H54 (cell line): ENCODE measurements around the gene PCDHB14.
"Not testable (repeated sequence)": the region's sequence is repeated elsewhere in the genome, so short reads cannot be mapped to it uniquely, and the experiment has no call there.

ENCODE experiments used
- DNase-seq: peaks from one replicate; pipeline ENCODE4 v3.0.0; 2011; ENCODE audit warnings: low spot score, mixed read lengths; ENCODE audit not compliant: insufficient read length
- FAIRE-seq: peaks from 3 replicates; lab custom pipeline; 2011; peaks lifted over from hg19 to GRCh38; lab: Jason Lieb, UNC
- POLR2A ChIP-seq: IDR thresholded peaks from 2 replicates; pipeline ENCODE4 v1.6.1; 2011; ENCODE audit warnings: low read depth, mild to moderate bottlenecking, low read length

PCDHB14 gene

GRCh38 chr5:141223112-141223783, at the start of gene PCDHB14:
Gene PCDHB14, plus strand, starts transcription at chr5:141223343. Its CDS starts 163 bp downstream, at chr5:141223506.
- peak; percentile 54 for DNase-seq
- TF ChIP-seq POLR2A = no peak
- peak; percentile 86 for FAIRE-seq

GRCh38 chr5:141174291-141175104, 48.6 kb upstream of the PCDHB14 start:
- not testable (repeated sequence) for FAIRE-seq, DNase-seq

- no peak for TF ChIP-seq POLR2A
Measured at GRCh38 chr5:141175933-141176332, 47.2 kb upstream of the PCDHB14 start.

DNA sequence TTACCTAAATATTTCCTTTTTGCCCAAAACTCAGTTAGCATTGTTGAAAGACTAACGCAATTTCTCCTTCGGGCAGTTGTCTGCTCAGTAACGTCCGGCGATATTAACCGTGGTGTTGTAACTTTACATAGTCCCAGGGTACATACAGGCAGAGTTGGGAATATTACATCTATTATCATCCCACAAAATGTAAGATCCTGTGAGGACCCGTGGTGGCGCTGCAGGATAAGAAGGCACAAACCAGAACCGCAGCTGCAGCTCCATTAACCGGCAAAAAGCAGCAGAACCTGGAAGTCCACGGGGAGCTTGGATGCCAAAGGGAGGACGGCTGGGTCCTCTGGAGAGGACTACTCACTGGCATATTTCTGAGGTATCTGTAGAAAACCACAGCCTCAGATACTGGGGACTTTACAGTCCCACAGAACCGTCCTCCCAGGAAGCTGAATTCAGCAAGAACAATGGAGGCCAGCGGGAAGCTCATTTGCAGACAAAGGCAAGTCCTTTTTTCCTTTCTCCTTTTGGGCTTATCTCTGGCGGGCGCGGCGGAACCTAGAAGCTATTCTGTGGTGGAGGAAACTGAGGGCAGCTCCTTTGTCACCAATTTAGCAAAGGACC, 45.5 kb upstream of the PCDHB14 start, which contains the start of gene PCDHB8:
Gene PCDHB8, plus strand, starts transcription at position 214 of the 615 bp plus-strand sequence. Its CDS starts 245 bp downstream, at position 459.
- peak; percentile 74 for FAIRE-seq

More at GRCh38 chr5:141175933-141176332, 47.2 kb upstream of the PCDHB14 start:
- DNase-seq (no peak), FAIRE-seq (no peak)

GRCh38 chr5:141179371-141179770, 43.8 kb upstream of the PCDHB14 start:
- DNase-seq, FAIRE-seq: not testable (repeated sequence)

More for the DNA sequence above, 45.5 kb upstream of the PCDHB14 start, which contains the start of gene PCDHB8:
- DNase-seq = peak; percentile 59

- DNase-seq, FAIRE-seq: not testable (repeated sequence)
Measured at GRCh38 chr5:141179876-141180275, 43.3 kb upstream of the PCDHB14 start.

GRCh38 chr5:141180313-141180712, 42.8 kb upstream of the PCDHB14 start:
- FAIRE-seq (no peak), DNase-seq (no peak)
- TF ChIP-seq POLR2A = no peak

DNA sequence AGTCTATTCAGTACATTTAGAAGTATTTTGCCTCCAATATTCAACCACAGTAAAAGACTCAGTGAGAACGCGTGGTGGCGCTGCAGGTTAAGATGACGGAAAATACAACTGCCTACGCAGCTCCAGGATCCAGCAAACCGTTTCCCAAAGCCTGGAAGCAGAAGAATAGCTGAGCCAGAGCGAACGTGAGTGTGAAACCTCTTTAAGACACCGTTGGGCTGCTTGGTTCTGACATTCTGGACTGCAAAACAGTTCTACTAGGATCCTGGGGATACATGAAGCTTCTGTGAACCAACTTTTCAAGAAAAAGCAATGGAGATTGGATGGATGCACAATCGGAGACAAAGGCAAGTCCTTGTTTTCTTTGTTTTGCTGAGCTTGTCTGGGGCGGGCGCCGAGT, 40.9 kb upstream of the PCDHB14 start, which contains the start of gene PCDHB16:
Gene PCDHB16, plus strand, starts transcription at position 140 of the 400 bp plus-strand sequence. Its CDS starts 173 bp downstream, at position 313.
- FAIRE-seq = no peak
- TF ChIP-seq POLR2A = no peak
- DNase-seq = no peak

- not testable (repeated sequence) for DNase-seq, FAIRE-seq
Measured at GRCh38 chr5:141184117-141184855, 38.9 kb upstream of the PCDHB14 start.

GRCh38 chr5:141186897-141187512, 36.1 kb upstream of the PCDHB14 start, which contains the start of gene PCDHB9:
Gene PCDHB9, plus strand, starts transcription at chr5:141187161. Its CDS starts 158 bp downstream, at chr5:141187319.
- FAIRE-seq (peak; percentile 91), DNase-seq (peak; percentile 78)
- TF ChIP-seq POLR2A = no peak

DNA sequence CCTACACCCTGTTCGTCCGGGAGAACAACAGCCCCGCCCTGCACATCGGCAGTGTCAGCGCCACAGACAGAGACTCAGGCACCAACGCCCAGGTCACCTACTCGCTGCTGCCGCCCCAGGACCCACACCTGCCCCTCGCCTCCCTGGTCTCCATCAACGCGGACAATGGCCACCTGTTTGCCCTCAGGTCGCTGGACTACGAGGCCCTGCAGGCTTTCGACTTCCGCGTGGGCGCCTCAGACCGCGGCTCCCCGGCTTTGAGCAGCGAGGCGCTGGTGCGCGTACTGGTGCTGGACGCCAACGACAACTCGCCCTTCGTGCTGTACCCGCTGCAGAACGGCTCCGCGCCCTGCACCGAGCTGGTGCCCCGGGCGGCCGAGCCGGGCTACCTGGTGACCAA, 34.5 kb upstream of the PCDHB14 start:
- FAIRE-seq = not testable (repeated sequence)

DNA sequence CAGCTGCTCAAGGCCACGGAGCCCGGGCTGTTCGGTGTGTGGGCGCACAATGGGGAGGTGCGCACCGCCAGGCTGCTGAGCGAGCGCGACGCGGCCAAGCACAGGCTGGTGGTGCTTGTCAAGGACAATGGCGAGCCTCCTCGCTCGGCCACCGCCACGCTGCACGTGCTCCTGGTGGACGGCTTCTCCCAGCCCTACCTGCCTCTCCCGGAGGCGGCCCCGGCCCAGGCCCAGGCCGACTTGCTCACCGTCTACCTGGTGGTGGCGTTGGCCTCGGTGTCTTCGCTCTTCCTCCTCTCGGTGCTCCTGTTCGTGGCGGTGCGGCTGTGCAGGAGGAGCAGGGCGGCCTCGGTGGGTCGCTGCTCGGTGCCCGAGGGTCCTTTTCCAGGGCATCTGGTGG, 34.0 kb upstream of the PCDHB14 start:
- DNase-seq, FAIRE-seq: not testable (repeated sequence)

More for the DNA sequence above, 34.5 kb upstream of the PCDHB14 start:
- not testable (repeated sequence) for DNase-seq
